ENCODE data around the gene DUSP23.

DUSP23 gene

DNA sequence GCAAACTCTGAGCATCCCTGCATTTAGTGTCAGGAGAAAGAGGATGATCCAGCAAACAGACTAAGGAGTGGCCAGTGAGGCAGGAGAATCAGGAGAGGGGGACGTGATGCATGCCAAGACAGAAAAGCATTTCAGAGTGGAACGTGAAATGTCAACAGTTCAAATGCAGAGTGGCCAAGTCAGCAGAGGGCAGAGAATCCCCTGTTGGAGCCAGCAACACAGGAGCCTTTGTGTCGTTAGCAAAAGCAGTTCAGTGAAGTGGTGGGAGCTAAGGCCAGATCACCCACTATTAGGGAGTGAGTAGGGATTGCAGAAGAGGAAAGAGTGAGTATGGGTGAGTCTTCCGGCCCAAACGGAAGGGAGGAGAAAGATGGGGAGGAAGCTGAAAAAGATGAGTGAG, 14.8 kb downstream of the DUSP23 start:
- no peak overlapping the region for H3K4me3 ChIP-seq (ENCODE audit: control insufficient read depth, low read depth, low read length)
- no peak for DNase-seq (ENCODE audit: low read depth)
- TF ChIP-seq, protein P1, sequence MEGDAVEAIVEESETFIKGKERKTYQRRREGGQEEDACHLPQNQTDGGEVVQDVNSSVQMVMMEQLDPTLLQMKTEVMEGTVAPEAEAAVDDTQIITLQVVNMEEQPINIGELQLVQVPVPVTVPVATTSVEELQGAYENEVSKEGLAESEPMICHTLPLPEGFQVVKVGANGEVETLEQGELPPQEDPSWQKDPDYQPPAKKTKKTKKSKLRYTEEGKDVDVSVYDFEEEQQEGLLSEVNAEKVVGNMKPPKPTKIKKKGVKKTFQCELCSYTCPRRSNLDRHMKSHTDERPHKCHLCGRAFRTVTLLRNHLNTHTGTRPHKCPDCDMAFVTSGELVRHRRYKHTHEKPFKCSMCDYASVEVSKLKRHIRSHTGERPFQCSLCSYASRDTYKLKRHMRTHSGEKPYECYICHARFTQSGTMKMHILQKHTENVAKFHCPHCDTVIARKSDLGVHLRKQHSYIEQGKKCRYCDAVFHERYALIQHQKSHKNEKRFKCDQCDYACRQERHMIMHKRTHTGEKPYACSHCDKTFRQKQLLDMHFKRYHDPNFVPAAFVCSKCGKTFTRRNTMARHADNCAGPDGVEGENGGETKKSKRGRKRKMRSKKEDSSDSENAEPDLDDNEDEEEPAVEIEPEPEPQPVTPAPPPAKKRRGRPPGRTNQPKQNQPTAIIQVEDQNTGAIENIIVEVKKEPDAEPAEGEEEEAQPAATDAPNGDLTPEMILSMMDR (conservative IDR thresholded peaks at IDR 0.05; ENCODE audit: control insufficient read depth, insufficient read depth, low read depth, low read length): no peak

DNA sequence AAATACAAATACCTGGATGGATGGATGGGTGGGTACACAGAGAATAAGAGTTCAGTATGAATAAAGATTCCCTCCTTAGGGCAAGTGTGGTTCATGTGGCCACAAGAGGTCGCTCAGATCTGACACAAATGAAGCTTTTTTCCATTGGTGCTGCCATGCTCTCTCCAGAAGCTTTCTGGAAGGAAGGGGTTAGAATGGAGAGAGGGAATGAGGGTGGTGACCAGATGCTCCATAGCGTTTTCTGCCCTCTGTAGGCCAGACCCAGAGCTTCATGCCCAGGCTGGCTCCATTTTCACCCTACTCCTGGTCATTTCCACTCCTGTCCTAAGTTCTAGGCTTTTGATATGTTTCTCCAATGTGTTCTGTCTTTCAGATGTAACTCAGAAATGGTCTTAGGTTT, 18.1 kb downstream of the DUSP23 start:
- peak; percentile 92 for DNase-seq (ENCODE audit: low read depth)
- no peak overlapping the region for H3K4me3 ChIP-seq (ENCODE audit: control insufficient read depth, low read depth, low read length)
- TF ChIP-seq, protein P1 (conservative IDR thresholded peaks at IDR 0.05; ENCODE audit: control insufficient read depth, insufficient read depth, low read depth, low read length): peak; percentile 87

DNA sequence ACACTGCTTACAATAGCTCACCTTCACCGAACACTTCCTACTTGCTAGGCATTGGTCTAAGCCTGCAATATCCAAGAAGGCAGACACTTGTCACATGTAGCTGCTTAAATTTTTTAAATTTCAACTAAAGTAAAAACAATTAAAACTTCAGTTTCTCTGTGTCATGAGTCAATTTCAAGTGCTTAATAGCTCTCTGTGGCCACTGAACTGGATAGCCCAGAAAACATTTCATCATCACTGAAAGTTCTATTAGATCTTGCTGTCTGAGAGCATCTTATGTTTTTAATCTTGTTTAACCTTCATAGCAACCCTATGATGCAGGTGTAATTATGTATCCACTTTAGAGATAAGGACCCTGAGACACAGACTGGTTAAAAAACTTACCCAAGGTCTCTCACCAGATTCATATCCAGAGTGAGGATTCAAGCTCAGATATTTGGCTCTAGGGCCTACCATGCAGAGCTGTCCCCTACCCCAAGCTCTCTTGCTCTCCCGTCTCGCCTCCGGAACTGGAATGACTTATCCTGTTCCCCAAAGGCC, 18.8 kb downstream of the DUSP23 start:
- TF ChIP-seq, protein P1 (conservative IDR thresholded peaks at IDR 0.05; ENCODE audit: control insufficient read depth, insufficient read depth, low read depth, low read length): no peak
- no peak overlapping the region for H3K4me3 ChIP-seq (ENCODE audit: control insufficient read depth, low read depth, low read length)
- no peak for DNase-seq (ENCODE audit: low read depth)

DNA sequence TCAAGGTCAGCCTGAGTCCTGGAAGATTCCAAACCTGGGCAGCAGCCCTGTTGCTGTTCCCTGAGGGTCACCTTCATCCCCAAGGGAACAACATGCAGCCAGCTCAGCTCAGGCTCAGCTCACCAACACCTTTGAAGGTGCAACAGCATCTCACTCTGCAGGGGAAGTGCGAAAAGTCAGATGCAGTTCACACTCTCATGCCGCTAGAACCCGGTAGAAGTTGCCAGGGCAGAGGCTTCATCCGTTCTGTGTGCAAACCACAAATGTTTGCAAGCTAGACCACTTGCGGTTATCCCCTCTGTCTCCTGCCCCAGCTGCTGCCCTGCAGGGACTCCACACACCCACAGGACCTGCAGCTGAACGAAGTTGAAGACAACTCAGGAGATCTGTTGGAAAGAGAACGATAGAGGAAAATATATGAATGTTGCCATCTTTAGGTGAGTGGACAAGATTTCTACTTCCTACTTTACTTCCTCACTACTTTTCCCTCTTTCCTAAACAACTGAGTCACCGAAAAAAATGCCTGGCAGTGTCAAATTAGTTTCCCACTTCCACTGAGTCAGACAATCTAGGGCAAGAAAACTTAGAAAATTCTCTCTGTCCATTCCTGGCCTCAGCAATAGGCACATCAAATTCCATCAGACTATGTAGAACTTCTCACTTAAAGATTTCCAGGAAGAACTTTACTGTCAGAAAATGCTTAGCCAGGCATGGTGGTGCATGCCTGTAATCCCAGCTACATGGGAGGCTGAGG, 19.6 kb downstream of the DUSP23 start:
- TF ChIP-seq, protein P1 (conservative IDR thresholded peaks at IDR 0.05; ENCODE audit: control insufficient read depth, insufficient read depth, low read depth, low read length): no peak
- H3K4me3 ChIP-seq (ENCODE audit: control insufficient read depth, low read depth, low read length): no peak overlapping the region
- DNase-seq (ENCODE audit: low read depth): peak; percentile 39

DNA sequence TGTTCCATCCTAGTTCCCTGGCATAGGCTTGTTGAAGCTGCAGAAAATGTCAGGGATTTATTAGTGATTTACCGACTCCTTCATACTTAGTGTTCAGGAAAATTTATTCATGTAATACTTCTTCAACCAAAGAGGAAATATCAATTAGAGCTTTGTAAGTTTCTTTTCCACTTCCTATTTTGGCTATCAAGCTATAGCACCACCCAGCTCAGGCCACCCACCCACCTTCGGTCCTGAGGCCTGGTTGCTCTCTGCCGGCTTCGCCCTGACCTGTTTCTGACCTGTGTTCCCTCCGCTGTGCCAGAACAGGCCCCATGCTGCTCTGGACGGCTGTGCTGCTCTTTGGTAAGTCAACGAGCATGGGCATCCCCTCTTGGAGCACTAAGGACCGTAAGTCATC, 21.3 kb downstream of the DUSP23 start, which contains the start of gene FCRL6:
Gene FCRL6, plus strand, starts transcription at position 250 of the 400 bp plus-strand sequence. Its CDS starts 65 bp downstream, at position 315.
- TF ChIP-seq, protein P1 (conservative IDR thresholded peaks at IDR 0.05; ENCODE audit: control insufficient read depth, insufficient read depth, low read depth, low read length): no peak
- no peak within 1 kb of the TSS for H3K4me3 ChIP-seq (ENCODE audit: control insufficient read depth, low read depth, low read length)
- DNase-seq (ENCODE audit: low read depth): no peak

DNA sequence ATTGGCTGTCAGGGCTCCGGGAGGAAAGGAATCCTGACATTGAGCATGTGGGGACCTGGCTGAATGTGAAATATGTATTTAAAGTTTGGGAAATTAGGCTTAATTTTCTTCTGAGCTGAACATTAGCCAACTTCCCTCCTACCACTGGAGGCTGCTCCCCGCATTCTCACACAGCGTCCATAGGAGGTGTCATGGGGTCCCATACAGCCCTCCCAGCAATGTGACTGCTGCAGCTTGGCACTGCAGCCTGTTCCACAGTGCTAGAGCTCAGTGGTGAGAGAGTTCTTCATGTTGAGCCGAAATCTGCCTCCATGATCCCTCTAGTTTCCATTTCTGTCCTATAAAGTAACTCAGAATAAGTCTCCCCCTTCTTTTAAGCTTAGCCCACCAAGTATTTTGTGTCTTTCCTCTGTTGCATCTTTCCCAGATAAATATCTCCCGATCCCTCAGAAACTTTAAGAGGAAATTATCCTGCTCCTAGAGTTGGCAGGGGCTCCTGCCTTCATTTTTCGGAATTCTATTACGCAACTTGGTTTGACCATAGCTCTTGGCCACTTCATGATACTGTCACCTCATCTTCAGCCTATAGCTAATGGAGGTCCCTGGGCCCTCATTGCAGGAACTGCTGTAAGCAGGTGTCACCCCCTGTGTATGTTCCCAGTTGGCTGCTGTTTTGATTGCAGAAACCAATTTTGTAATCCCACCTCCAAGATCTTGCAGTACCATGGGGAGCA, 23.4 kb downstream of the DUSP23 start:
- TF ChIP-seq, protein P1 (conservative IDR thresholded peaks at IDR 0.05; ENCODE audit: control insufficient read depth, insufficient read depth, low read depth, low read length): no peak
- DNase-seq (ENCODE audit: low read depth): no peak
- H3K4me3 ChIP-seq (ENCODE audit: control insufficient read depth, low read depth, low read length): no peak overlapping the region

All from fibroblast of mammary gland (primary cell).